ENCODE measurements around the gene DTD2.
A peak's percentile ranks its signal among the peaks of the same experiment; 100 is the strongest.
"Not testable (repeated sequence)": the region's sequence is repeated elsewhere in the genome, so short reads cannot be mapped to it uniquely, and the experiment has no call there.

Gene DTD2

DNA sequence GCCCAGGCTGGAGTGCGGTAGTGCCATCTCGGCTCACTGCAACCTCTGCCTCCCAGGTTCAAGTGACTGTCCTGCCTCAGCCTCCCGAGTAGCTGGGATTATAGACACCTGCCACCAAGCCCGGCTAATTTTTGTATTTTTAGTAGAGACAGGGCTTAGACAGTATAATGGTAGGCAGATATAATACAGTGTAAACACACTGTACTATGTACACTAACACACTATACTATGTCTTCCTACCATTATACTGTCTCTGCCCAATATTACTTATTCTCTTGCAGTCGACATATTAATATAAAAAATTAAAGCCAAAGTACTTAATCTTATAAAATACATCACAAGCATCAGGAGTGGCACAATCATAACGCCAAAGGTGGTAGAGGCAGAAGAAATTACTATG is 15.0 kb downstream of the DTD2 start:
- no peak for DNase-seq (ENCODE audit: extremely low read depth, low read depth)
- TF ChIP-seq CTCF (IDR thresholded peaks at IDR 0.05; ENCODE audit: low read depth, low read length, missing control alignments) = no peak
- no peak overlapping the region for H3K4me3 ChIP-seq (replicated peaks; ENCODE audit: low read depth, low read length)

- DNase-seq (ENCODE audit: extremely low read depth, low read depth) = peak; percentile 27
- no peak for TF ChIP-seq CTCF (IDR thresholded peaks at IDR 0.05; ENCODE audit: low read depth, low read length, missing control alignments)
- H3K4me3 ChIP-seq (replicated peaks; ENCODE audit: low read depth, low read length) = no peak overlapping the region
Measured at GRCh38 chr14:31441273-31442111, 15.8 kb downstream of the DTD2 start.

DNA sequence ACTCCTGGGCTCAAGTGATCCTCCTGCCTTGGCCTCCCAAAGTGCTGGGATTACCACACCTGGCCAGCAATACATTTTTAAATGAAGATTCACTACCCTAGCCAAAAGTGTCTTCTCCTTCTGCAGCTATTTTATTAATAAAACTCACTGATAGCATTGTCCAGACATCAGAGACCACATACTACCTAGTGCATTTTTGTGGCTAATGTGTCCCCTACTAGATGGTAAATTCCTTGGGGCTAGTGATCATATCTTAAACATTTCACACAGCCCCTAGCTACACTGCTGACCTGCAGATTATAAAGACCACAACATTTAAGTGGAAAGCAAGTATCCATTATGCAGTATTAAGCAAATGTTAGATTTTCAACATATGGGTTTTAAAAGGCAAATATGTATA is 17.0 kb downstream of the DTD2 start:
- H3K4me3 ChIP-seq (replicated peaks; ENCODE audit: low read depth, low read length) = no peak overlapping the region
- TF ChIP-seq CTCF (IDR thresholded peaks at IDR 0.05; ENCODE audit: low read depth, low read length, missing control alignments) = no peak
- no peak for DNase-seq (ENCODE audit: extremely low read depth, low read depth)

- TF ChIP-seq CTCF (IDR thresholded peaks at IDR 0.05; ENCODE audit: low read depth, low read length, missing control alignments) = no peak
- DNase-seq (ENCODE audit: extremely low read depth, low read depth) = no peak
- no peak overlapping the region for H3K4me3 ChIP-seq (replicated peaks; ENCODE audit: low read depth, low read length)
Measured at GRCh38 chr14:31439561-31439960, 17.7 kb downstream of the DTD2 start.

DNA sequence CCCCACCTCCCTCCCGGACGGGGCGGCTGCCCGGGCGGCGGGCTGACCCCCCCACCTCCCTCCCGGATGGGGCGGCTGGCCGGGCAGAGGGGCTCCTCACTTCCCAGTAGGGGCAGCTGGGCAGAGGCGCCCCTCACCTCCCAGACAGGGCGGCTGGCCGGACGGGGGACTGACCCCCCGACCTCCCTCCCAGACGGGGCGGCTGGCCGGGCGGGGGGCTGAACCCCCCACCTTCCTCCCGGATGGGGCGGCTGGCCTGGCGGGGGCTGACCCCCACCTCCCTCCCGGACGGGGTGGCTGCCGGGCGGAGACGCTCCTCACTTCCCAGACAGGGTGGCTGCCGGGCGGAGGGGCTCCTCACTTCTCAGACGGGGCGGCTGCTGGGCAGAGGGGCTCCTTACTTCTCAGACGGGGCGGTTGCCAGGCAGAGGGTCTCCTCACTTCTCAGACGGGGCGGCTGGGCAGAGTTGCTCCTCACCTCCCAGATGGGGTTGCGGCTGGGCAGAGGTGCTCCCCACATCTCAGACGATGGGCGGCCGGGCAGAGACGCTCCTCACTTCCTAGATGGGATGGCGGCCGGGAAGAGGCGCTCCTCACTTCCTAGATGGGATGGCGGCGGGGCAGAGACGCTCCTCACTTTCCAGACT is 20.1 kb downstream of the DTD2 start:
- H3K4me3 ChIP-seq (replicated peaks; ENCODE audit: low read depth, low read length); DNase-seq (ENCODE audit: extremely low read depth, low read depth): not testable (repeated sequence)

- no peak for DNase-seq (ENCODE audit: extremely low read depth, low read depth)
- TF ChIP-seq CTCF (IDR thresholded peaks at IDR 0.05; ENCODE audit: low read depth, low read length, missing control alignments) = no peak
- no peak overlapping the region for H3K4me3 ChIP-seq (replicated peaks; ENCODE audit: low read depth, low read length)
Measured at GRCh38 chr14:31435276-31435675, 22.0 kb downstream of the DTD2 start.

- no peak for TF ChIP-seq CTCF (IDR thresholded peaks at IDR 0.05; ENCODE audit: low read depth, low read length, missing control alignments)
- DNase-seq (ENCODE audit: extremely low read depth, low read depth) = no peak
- H3K4me3 ChIP-seq (replicated peaks; ENCODE audit: low read depth, low read length) = no peak overlapping the region
Measured at GRCh38 chr14:31430634-31431264, 26.6 kb downstream of the DTD2 start.

Measured in HFF-Myc (cell line).